GM21526 (cell line): ENCODE measurements around the gene USE1.

Experiments
- ATAC-seq: cut with Tn5 transposase; IDR thresholded peaks from one replicate; pipeline ENCODE4 v1.9.1; 2021; ENCODE audit warnings: moderate library complexity; ENCODE audit not compliant: unreplicated experiment, low FRiP score

USE1 gene

DNA sequence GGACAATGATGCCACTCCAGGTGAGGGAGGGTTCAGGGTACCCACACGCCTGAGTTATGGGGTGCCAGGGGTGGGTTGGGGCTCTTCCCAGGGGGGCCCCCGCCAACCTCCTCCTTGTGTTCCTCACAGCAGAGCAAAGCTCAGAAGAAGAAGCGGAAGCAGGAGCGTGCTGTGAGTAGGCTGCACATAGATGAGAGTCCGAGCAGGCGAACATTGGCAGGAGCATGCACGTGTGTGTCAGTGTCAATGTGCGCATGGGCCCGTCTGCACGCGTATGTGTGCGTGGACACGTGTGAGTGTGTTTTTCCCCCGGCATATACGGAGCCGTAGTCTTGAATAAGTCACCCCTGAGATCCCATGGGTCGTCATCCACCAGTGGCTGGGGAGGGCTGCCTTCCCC, 12.4 kb upstream of the USE1 start:
- no peak for ATAC-seq

DNA sequence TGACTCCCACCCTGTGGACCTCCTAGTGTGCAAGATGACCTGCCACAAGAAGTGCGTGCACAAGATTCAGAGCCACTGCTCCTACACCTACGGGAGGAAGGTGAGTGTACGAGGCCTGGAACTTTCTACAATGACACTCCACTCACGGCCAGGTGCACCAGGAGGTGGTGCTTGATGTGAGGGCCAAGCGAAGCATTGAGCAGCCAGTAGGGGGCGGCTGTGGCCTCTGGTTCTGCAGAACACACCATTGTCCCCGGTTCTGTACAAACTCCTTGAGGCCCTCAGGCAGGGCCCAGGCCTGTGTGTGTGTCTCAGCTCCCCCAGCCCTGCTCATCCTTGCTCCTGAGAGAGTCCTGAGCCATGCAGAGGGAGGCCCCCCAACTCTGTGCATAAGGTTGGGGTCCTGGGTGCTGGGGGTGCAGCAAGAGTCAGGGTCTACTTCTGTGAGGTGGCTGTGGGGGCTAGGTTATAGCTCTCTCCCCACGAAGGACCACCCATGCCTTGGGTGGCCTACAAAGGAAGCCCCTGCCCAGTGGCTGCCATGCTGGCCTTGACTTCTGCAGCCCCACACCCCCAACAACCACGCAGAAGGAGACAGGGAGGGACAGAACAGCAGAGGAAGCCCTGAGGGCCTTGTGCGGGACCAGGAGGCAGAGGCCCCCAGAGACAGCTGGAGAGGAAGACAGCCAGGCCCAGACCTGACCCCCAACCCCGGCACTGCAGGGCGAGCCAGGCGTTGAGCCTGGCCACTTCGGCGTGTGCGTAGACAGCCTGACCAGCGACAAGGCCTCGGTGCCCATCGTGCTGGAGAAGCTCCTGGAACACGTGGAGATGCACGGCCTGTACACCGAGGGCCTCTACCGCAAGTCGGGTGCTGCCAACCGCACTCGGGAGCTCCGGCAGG, 9.7 kb upstream of the USE1 start:
- ATAC-seq, result no peak

DNA sequence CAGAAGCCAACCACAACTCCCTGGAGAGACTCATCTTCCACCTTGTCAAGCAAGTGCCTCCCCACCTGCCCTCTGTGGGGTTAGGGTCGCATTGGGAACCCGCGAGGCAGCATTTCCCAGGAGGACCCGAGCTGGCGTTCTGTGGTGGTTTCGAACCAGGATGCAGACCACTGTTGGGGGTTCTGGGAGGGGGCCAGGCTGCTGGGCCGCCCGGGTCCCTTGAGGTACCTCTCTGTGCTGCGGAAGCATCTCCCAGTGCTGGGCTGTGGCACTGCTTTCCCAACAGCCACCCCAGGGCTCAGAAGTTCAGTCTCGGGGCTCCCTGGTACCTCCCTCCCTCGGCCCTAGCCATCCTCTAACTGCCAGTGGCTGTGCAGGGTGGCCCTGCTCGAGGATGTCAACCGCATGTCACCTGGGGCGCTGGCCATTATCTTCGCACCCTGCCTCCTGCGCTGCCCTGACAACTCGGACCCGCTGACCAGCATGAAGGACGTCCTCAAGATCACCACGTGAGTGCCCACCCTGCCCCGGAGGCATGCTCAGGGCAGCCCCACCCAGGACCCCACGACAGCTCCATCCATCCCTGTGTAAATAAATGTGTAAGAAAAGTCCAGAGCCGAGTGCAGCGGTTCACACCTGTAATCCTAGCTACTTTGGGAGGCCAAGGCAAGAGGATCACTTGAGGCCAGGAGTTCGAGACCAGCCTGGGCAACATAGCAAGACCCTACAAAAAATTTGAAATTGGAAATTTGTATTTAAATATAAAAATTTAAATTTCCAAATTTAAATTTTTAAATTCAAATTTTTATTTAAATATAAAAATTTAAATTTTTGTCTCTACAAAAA, 8.2 kb upstream of the USE1 start:
- ATAC-seq, result no peak

DNA sequence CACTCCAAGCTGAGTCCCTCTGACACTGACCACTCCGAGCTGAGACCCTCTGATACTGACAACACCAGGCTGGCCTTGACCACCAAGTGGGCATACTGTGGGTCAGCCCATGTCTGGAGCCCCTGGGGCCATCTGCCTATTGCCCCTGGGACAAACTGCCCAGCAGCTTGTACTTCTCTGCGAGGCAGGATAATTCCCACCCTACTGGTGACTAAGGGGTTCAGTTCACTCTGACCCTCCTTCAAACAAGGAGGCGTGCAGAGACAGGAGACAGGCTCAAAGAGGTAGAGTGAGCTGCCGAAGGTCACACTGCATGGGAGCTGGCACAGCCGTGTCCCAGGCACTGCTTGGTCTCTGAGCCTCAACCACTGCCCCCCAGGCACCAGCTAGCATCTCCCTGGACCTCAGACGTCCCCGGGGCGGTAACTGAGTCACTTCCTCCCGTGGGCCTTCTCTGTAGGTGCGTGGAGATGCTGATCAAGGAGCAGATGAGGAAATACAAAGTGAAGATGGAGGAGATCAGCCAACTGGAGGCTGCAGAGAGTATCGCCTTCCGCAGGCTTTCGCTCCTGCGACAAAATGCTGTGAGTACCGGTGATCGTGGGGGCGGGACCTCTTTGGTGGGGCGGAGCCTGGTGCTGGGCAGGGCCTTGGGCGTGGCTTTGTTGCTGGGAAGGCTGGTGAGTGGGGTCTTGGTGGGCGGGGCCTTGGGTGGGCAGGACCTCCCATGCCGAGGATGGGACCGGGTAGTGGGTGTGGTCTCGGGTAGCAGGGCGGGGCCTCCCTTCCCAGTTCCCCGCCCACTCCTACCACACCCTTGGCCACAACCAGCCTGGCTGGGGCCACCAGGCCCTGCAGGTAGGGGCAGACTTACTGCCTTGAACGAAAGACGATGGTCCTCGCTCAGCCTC, 5.8 kb upstream of the USE1 start:
- no peak for ATAC-seq

DNA sequence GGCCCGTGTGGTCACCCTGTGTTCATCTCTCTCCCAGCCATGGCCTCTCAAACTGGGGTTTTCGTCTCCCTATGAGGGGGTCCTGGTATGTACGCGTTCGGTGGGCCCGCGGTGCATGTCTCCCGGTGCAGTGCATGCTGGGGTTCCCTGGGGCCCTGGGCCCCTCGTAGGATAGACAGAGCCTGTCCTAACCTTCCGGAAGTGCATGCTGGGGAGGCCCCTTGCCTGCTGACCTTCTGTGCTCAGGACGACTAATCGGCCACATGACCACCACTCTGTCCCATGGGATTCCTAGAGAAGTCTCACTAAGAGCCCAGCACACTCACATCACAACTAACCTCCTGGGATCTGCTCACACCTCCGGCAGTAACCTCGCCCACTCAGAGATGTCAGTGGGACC, 4.9 kb upstream of the USE1 start:
- ATAC-seq, result no peak

DNA sequence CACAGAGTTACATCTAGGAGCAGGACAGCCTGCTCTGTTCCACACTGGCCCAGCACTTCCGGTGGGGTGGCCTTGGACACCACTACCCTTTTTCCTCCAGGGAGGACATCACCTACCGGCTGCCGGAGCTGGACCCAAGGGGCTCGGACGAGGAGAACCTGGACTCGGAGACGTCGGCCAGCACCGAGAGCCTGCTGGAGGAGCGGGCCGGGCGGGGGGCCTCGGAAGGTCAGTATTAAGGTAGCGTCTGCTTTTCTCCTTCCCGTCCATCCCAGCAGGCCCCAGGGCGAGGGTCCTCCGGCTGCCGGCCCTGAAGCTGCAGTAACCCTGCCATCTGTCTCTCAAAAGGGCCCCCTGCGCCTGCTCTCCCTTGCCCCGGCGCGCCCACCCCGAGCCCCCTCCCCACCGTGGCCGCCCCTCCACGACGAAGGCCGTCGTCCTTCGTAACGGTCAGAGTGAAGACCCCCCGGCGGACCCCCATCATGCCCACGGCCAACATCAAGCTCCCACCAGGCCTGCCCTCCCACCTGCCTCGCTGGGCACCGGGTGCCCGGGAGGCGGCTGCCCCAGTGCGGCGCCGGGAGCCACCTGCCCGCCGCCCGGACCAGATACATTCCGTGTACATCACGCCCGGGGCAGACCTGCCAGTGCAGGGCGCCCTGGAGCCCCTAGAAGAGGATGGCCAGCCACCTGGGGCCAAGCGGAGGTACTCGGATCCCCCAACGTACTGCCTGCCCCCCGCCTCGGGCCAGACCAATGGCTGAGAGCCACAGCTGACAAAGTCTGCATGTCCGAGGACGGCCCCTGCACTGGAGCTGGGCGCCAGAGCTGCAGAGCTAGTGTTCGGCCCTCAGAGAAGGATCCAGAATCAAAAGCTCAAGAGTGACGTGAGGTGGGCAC, 3.4 kb upstream of the USE1 start:
- ATAC-seq, result no peak

DNA sequence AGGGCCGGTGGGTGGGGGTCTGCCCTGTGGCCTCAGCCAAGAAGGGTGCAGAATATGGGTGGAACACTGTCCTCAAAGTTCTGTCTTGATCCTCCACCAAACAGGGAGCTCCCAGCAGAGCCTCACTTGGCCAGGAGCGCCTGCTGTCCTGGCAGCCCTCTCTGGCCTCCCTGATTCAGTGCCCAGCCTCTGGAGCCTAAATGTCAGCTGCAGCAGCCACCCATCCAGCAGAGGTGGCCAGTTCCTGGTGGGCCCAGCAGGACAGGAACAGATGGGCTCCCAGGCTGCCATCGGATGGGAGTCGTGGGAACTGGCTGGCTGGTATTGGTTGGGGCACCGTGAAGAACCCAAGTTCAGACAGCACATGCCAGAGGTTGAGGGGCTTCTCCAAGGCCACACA, 1.8 kb upstream of the USE1 start:
- ATAC-seq, result no peak

DNA sequence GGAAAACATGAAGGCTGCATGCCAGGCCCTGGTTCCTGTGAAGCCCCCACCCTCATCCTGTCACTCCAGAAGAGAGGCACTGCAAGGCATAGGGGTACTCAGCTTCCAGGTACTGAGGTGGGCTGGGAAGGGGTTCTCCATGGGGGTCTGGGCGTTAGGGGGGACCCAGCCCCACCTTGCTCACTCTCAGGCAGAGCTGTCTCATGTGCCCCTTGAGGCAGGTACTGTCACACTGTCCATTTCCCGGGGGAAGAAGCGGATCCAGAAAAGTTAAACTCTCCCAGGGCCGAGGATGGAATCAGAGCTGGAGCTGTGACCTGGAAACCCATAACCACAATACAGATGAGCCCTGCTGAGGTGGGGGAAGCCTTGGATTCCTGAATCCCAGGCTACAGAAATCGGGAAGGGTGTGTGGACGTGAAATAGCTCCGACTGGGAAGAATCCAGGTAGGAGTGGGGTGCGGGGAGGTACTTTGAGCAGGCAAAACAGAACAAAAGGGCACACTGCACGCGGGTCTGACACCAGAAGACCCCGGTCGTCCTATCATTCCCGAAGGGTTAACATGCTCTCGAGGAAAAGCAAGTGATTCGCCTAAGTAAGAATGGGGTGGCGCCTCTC, 540 bp upstream of the USE1 start:
- ATAC-seq, result no peak

DNA sequence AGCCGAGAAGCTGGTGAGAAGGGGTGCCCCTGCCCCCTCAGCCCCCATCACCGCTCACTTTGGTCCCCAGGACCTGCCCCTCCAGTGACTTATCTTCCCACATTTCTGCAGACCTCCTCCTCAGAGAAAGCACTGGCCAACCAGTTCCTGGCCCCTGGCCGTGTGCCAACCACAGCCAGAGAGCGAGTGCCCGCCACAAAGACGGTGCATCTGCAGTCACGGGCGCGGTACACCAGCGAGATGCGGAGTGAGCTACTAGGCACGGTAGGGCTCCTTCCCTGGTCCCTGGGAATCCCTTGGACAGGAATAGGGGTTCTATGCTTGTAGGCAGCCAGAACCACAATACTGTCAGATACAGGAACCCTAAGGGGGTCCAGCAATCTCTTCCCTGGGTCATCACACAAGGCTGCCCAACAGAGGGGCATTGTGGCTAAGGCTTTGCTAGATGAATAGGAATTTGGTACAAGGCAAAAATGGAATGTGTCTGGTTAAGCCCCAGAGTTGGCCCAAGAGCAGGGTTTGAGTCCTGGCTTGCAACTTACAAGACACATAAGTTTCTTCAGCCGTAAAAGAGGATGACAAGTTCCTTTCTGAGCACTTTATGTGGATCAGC, 1.0 kb downstream of the USE1 start:
- no peak for ATAC-seq

DNA sequence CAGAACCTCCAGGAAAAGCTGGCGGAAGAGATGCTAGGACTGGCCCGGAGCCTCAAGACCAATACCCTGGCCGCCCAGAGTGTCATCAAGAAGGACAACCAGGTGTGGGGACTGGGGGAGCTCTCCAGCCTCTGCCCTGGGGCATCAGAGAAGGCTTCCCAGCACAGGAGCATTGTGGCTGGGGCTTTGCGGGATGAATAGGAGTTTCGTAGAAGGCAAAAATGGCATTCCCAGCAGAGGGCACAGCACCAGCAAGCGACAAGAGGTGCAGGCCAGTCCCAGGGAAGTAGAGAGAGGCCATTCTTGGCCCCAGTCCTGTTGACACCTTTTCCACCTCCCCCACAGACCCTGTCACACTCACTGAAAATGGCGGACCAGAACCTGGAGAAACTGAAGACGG, 4.1 kb downstream of the USE1 start:
- no peak for ATAC-seq

DNA sequence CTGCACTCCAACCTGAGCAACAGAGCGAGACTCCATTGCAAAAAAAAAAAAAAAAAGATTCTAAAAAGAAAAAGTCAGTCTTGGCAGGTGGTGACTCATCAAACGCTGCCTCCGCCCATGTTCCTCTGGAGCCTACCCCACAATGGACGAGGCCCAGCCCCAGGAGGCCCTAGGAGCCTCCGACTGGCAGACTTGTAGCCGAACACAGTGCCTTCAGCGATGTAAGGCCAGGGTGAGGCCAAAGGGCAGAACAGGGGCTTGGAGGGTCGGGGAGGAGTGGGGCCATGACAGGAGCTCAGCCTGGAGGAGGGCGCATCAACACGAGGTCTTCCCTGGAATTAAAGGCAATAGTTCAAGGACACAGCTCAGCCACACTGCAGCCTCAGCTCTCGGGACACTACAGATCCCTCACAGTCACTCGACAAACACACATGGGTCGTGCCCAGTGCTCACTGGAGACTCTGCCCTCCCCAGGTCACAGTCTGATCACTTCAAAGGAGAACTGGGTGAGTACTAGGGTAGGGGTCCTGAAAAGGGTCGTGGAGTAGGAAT, 5.1 kb downstream of the USE1 start:
- ATAC-seq, result no peak

DNA sequence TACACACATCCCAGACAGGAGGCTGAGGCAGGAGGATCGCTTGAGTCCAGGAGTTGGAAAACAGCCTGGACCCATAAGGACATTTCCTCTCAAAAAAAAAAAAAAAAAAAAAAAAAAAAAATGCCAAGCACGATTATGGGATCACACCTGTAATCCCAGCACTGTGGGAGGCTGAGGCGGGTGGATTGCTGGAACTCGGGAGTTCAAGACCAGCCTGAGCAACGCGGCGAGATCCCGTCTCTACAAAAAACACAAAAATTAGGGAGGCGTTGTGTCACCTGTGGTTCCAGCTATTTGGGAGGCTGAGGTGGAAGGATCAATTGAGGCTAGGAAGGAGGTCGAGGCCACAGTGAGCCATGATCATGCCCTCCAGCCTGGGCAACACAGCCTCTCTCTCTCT, 9.9 kb downstream of the USE1 start:
- no peak for ATAC-seq

DNA sequence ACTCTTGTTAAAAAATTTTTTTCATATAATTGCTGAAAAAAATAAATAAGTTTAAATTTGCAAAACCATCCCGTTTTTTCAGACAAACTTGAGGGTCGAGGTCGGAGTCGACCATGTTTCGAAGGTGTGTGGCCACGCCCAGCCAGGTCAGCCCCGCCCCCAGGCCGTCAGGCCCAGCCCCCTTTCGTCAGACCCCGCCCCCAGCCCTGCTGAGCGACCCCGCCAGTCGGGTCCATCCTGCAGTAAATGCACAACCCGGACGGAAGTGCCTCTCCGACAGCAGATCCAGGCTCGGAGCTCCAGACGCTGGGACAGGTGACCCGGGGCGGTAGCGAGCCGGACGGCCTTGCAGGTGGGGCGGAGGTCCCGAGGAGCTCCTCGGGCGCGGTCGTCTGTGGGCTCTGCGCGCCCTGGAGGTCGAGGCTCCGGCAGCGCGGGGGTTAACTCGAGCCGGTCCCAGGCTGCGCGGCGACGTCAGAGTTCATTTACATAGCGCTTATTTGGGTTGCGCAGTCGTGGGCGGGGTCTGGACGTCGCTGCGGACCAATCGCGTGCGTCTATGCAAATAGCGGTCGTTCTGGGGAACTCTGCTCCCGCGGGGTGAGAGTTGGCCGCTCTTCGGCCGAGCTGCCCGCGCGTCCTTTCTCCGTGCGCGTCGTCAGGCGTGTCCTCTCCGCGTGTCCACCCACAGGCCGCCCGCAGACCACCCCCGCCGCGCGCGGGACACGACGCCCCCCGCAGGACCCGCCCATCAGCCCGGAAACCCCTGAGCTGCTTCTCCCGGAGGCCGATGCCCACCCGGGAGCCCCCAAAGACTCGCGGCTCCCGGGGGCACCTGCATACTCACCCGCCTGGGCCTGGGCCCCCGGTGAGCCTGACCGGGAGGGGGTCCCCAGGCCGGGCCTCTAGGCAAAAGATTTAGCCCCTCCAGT, 11.1 kb downstream of the USE1 start, which contains the start of gene OCEL1:
OCEL1 (plus strand) TSS at position 225 of the 932 bp plus-strand sequence; CDS start at position 247, 22 bp downstream.
- peak; percentile 91 for ATAC-seq

DNA sequence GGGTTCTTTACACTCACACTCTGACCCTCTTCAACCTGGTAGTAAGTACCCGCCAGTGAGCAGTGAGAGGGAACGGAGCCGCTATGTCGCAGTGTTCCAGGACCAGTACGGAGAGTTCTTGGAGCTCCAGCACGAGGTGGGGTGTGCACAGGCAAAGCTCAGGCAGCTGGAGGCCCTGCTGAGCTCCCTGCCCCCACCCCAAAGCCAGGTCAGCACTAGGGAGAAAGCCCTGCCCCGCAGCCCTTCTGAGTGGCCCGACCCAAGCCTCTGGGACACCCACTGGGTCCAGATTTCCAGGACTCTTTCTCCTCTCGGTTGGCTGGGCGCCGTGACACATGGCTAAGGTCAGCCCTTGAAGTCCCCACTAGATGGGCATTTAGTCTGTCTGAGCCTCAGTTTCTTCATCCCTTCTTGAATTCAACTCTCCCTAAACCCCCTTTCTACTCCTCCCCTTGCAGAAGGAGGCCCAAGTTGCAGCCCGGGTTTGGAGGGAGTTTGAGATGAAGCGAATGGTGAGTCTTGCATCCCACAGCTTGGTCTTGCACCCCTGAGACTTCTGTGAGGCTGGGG, 12.7 kb downstream of the USE1 start:
- no peak for ATAC-seq

DNA sequence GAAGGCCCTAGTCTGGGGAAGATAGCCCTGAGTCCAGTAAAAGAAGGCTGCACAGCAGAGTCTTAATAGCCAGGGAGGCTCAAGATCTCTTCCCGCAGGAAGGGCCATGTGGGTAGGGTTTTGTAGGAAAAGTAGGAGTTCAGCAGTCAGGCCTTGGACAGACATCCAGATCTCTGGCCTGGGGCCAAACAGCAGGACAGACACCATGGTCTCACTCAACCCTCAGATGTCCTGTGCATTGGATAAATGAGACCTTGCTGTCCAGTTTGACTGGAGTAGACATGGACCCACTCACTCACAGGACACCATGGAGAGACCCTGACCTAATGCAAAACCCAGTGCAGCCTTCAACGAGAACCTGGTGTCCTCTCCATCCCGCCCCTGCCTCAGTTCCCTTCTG, 14.7 kb downstream of the USE1 start:
- ATAC-seq, result no peak

DNA sequence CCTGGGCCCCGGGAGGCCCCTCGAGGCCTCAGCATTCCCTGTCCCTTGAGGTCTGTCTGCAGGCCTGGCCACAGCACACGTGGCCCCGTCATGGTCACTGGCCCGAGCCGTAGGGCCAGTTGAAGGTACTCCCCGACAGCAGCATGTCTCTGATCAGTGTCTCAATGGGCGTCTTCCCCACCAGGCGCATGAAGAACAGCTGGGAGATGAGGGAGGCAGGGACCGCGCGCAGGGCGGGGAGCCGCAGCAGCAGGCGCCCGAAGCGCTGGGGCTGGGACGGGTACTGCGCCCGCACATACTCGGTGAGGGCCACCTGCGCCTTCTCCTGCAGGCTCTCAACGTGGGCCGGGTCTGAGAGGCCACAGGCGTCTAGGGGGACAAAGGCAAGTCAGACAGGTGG, 17.1 kb downstream of the USE1 start:
- no peak for ATAC-seq

DNA sequence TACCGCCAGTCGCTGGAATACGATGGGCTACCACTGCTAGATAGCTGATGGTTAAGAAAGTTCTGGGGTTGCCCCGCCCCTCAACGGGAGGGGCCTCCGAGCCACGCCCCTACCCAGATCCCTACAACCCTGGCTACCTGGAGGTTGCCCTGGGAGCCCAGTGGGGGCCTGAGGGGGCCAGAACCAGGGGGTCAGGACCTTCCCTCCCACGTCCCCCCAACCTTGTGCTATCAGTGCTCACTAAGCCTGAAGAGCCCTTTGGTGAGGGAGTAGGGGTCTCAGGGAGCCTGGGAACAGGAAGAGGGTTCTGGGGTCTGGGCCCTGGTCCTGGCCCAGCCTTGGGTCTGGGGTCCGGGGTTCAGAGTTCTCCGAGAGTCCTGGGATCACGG, 19.7 kb downstream of the USE1 start:
- ATAC-seq, result no peak
